ENCODE data around the gene CRTC3.

GRCh38 chr15:90600954-90601353 is 71.2 kb downstream of the CRTC3 start:
- TF ChIP-seq BRCA1 (CRISPR knock-in tag; IDR thresholded peaks at IDR 0.05), result no peak
- no peak for TF ChIP-seq CTCF (CRISPR knock-in tag; IDR thresholded peaks at IDR 0.05)
- no peak for TF ChIP-seq IKZF4 (CRISPR knock-in tag; IDR thresholded peaks at IDR 0.05; ENCODE audit: borderline replicate concordance, low read depth, not compliant biosample characterization)
- TF ChIP-seq MAX (IDR thresholded peaks at IDR 0.05), result no peak
- TF ChIP-seq NR2F2 (IDR thresholded peaks at IDR 0.05; ENCODE audit: borderline replicate concordance, low read depth), result no peak
- no peak for TF ChIP-seq TBP (CRISPR knock-in tag; IDR thresholded peaks at IDR 0.05)
- TF ChIP-seq TAF1 (CRISPR knock-in tag; IDR thresholded peaks at IDR 0.05), result no peak
- TF ChIP-seq BHLHE40 (IDR thresholded peaks at IDR 0.05; ENCODE audit: low read length), result no peak
